CD4-positive, alpha-beta T cell treated with Interleukin-4 for 1 hour (primary cell): ENCODE data around the gene UGT1A10.

Experiments used
- DNase-seq, 2 donors: peaks; one replicate each; pipeline ENCODE4 v3.0.0-alpha.2; 2020 to 2022

Gene UGT1A10

DNA sequence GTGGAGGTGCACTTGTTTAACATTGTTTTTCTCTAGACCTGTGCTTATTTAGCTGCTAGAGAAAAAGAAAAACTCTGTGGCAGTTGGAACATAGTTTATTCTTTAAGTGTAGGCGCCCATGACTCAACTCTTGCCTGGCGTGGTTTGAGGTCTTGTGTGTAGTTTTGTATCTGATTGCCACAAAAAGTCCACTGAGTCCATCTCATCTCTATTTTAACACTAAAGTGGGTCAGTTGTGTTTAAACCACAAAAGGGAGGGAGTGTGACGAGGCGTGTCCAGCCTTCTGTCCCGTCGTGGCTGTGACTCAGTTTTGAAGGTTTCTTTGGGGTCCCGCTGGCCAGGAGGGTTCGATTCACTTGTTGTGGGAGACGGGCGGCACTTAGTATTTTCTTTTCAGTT is 20.2 kb downstream of the UGT1A10 start:
- DNase-seq, result no peak

DNA sequence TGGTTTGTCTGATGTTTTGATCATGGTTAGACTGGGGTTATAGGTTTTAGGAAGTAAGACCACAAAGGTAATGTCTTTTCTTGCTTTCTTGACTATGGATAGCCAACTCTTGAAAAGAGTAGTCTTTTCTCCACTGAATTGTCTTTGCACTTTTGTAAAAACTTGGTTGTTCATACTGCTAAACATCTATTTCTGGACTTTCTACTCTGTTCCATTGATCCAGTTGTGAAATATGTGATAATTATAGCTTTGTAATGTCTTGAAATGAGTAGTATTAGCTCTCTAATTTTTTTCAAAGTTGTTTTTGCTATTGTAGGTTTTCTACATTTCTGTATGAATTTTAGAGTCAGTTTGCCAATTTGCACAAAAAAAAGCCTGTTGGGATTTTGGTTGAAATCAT is 22.4 kb downstream of the UGT1A10 start:
- DNase-seq, result no peak

- no peak for DNase-seq
Observed at GRCh38 chr2:233663911-233664310, 27.7 kb downstream of the UGT1A10 start.

DNA sequence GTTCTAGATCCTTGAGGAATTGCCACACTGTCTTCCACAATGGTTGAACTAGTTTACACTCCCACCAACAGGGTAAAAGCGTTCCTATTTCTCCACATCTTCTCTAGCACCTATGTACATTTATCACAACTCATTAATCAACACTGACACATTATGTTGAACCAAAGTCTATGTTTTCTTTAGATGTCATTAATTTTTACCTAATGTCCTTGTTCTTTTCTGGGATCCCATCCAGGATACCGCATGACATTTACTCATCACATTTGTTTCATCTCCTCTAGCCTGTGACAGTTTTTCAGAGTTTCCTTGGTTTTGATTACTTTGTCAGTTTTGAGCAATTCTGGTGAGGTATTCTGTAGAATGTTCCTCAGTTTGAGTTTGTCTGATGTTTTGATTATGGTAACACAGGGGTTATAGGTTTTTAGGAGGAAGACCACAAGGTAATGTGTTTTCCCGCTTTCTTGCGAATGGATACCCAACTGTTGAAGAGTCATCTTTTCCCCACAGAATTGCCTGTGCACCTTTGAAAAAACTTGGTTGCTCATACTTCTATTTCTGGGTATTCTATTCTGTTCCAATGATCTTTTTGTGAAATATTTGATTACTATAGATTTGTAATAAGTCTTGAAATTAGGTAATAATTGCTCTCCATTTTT is 32.5 kb downstream of the UGT1A10 start:
- DNase-seq, result no peak

DNA sequence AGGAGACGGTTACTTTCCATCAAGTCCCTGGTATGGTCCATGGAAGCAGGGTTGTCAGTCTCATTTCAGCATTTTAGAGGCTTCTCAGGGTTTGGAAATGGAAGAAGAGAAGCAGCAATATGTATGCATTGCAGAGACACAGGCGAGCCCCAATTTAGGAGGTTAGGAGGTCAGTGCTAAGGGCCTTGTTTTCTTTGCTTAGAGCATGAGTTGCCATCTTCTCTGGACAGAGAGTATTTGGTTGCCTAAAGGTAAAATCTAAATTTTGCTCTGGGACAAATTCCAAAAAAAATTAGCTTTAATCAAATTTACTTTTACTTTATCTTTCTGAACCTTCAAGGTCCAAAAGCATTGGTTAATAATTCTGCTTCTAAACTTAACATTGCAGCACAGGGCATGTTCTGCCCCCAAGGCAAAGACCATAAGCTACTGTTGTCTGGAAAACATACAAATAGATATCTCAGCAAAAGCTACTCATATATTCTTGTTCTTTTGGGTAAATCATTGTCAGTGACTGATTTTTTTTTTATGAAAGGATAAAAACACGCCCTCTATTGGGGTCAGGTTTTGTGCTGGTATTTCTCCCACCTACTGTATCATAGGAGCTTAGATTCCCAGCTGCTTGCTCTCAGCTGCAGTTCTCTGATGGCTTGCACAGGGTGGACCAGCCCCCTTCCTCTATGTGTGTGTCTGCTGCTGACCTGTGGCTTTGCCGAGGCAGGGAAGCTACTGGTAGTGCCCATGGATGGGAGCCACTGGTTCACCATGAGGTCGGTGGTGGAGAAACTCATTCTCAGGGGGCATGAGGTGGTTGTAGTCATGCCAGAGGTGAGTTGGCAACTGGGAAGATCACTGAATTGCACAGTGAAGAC is 35.3 kb downstream of the UGT1A10 start, which contains the start of gene UGT1A9:
TSS of gene UGT1A9 (plus strand) at position 609 of the 872 bp plus-strand sequence. CDS start at position 646, 37 bp downstream.
- no peak for DNase-seq

DNA sequence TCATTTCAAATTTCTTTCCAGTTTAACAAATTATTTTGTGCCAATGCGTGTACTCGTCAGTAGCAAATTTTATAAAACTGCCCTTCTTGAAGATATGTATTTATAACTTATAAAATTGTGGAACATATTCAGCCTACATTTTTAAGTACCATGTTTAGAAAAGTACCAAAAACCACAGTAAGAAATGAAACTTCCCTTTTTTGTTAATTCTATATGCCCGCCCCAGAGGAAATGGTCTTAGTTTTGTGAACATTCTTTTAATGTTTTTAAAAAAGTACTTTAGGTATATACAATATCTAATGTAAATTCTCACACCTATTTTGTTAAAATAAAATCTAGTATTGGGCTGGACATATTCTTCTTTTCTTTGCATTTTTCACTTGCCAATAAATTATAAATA is 36.6 kb downstream of the UGT1A10 start:
- no peak for DNase-seq

GRCh38 chr2:233673896-233674295 is 37.6 kb downstream of the UGT1A10 start:
- DNase-seq, result no peak

DNA sequence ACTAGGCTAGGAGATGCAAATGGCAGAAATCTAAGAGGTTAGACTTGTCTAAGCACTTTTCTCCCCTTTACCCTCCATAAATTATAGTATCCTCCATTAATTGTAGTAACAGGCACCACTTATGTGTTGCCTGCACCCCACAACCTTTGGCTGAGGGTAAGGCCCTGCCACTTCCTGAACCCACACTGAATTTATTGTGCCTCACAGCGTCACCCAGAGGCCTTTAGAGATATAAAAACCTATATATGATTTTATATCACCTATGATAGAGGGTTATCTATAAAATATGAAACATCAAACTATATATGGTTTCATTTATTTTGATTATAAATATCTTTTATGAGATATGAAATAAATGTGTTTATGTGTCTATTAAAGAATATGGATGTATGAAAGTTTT is 38.1 kb downstream of the UGT1A10 start:
- DNase-seq, result no peak

DNA sequence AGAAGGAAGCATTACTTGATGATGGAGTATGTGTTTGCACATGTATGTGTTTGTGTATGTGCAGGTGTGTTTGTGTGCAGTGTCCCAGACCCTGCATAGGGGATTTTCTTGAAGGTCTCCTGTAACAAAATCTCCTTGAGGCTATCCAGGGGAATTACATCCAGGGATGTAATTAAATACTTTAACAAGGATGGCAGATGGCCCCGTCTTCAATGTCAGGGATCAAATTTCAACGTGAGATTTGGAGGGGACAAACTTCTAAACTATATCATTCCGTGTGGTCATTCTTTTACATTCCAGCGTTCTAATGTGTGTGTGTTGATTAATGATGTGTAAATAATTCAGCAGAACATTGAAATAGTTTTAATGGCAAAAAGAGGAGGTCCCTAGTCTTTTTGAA is 38.7 kb downstream of the UGT1A10 start:
- no peak for DNase-seq

DNA sequence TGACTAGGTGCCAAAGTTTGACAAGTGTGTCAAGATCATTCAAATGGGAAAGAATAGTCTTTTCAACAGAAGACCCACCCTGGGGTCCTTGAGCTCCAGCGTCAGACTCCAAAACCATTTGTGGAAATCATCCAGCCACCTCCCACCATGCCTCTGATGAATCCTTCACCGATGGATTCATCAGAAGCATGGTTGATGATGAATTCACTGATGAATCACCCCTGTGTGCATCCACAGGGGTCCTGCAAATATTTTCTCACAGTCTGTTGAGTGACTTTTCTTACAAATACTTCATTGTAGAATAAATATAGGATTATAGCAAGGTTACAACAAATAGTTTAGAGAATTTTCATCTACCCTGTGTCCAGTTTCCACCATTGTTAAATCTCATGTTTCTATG is 39.8 kb downstream of the UGT1A10 start:
- DNase-seq, result no peak

GRCh38 chr2:233679196-233679595 is 42.9 kb downstream of the UGT1A10 start:
- no peak for DNase-seq

GRCh38 chr2:233680361-233681045 is 44.3 kb downstream of the UGT1A10 start:
- no peak for DNase-seq

DNA sequence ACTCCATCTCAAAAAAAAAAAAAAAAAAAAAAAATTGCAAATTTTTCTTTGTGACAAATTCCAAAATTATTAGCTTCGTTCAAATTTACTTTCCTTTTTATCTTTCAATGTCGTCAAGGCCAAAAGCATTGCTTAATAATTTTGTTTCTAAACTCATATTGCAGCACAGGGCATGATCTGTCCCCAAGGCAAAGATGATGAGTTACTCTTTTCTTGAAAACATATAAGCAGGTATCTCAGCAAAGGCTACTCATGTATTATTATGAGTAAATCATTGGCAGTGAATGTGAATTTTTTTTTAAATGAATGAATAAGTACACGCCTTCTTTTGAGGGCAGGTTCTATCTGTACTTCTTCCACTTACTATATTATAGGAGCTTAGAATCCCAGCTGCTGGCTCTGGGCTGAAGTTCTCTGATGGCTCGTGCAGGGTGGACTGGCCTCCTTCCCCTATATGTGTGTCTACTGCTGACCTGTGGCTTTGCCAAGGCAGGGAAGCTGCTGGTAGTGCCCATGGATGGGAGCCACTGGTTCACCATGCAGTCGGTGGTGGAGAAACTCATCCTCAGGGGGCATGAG is 45.4 kb downstream of the UGT1A10 start, which contains the start of gene UGT1A7:
TSS of gene UGT1A7 (plus strand) at position 381 of the 579 bp plus-strand sequence. CDS start at position 418, 37 bp downstream.
- no peak for DNase-seq

DNA sequence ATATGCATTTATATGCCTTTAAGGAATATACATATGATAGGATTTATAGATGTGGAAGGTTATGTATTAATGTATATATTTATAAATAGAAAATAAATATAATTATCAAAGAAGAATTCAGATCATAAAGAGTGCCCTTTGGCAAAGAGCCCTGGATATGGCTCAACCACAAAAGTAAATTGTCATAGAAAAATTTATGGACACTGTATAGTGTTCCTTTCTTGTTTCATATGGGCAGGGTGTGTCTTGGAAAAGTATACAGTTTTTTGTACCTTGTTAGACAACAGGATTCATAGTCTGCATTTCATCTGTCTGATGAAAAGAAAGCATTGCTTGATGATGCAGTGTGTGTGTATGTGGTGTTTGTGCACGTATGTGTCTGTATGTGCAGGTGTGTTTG is 48.4 kb downstream of the UGT1A10 start:
- DNase-seq, result no peak

DNA sequence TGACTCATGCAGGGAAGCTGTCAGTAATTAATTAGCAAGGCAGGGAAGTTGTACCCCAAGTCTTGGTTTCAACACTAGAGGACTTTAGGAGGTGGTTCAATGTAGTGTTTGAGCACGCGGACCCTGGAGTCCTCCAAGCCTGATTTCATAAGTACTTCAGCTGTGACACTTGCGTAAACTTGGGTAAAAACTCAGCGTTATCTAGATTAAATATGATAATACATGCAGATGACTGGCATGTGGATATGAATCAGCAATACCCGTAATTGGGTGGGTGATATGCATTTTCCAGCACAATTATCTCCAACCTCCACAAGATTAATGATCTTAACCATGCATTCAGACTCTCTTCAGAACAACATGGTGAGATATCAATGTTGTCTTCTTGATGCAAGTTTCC is 50.7 kb downstream of the UGT1A10 start:
- no peak for DNase-seq

DNA sequence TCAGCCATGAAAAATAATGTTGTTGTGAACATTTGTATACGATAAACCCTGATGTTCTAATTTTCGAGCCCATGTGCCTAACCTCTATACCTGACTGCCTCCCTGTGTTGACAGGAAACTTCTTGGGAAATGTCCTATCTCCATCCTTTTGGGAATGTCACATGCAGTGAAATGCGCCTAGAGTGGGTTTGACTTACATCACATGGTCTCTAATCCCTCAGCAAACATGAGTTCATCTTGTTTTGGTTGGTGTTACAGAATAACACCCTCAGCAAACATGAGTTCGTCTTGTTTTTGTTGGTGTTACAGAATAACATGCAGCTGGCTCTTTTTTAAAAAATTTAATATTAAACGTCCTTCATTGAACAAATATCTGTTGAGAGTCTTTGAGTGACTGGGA is 52.1 kb downstream of the UGT1A10 start:
- no peak for DNase-seq

GRCh38 chr2:233689031-233689430 is 52.8 kb downstream of the UGT1A10 start:
- DNase-seq, result no peak

DNA sequence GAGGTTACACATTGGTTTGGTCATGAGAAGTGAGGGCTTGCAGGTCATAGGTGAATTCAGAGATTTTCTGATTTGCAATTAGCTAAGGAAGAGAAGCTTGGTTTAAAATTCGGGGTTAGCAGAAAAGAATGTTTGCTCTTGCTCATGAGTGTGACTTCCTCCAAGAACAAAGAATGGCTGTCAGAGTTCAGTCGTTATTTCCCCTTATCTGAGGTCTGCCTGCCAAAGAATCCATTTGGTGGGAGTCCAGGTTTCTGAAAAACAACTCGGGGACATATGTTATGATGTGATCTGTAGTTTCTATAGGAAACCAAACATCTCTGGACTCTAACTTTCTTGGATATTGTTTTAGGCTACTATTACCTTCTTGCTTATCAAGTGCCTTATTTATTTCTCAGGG is 53.3 kb downstream of the UGT1A10 start:
- no peak for DNase-seq

DNA sequence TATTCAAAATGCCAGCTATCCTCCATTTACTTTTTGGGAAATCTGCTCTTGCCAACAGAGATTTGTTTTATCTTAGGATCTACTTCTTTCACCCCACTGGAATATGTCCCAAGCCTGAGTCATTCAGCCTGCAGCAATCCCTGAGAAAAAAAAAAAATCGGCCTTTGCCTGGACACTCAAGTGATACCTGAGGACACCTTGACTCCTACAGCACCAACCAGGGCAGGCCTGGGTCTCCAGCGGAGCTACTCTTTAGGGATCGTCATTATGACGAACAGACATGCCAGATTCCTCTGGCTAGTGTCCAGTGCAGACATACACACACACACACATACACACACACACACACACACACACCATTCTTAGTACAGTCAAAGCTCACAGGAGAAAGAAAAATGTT is 54.2 kb downstream of the UGT1A10 start:
- DNase-seq, result no peak

- no peak for DNase-seq
Observed at GRCh38 chr2:233691443-233692433, 55.5 kb downstream of the UGT1A10 start.

- DNase-seq, result no peak
Observed at GRCh38 chr2:233692648-233693047, 56.4 kb downstream of the UGT1A10 start, which contains the start of gene UGT1A6. UGT1A6 (plus strand) TSS chr2:233692890; CDS start chr2:233693005, 115 bp downstream.

GRCh38 chr2:233693963-233694362 is 57.7 kb downstream of the UGT1A10 start:
- DNase-seq, result no peak
